H4 (cell line): ENCODE measurements around the gene ETS1. TPM values are rescaled to one million over a fixed set of nuclear protein-coding genes. Genes with fewer than 3 reads are reported as not detected.

ENCODE experiments used
- DNase-seq: peaks from one replicate; pipeline ENCODE4 v3.0.0-alpha.2; 2015; ENCODE audit warnings: low spot score
- total RNA-seq: library from RNA; depleted of rRNA; stranded (reverse); fragments of >200 nt; shearing (Covaris generic); gene quantifications from 2 replicates; pipeline ENCODE4 v1.2.3, GENCODE V29; 2014

The ETS1 gene
- total RNA-seq, 1 experiment from 2014 or later = 27.7 TPM

GRCh38 chr11:128570632-128571031 is 16.7 kb downstream of the ETS1 start:
- DNase-seq = no peak

- DNase-seq = no peak
Measured at GRCh38 chr11:128569291-128569690, 18.1 kb downstream of the ETS1 start.

GRCh38 chr11:128568166-128568778 is 19.1 kb downstream of the ETS1 start:
- no peak for DNase-seq

- no peak for DNase-seq
Measured at GRCh38 chr11:128567130-128567529, 20.2 kb downstream of the ETS1 start.

- peak; percentile 57 for DNase-seq
Measured at GRCh38 chr11:128565881-128566280, 21.5 kb downstream of the ETS1 start.

- no peak for DNase-seq
Measured at GRCh38 chr11:128564642-128565245, 22.6 kb downstream of the ETS1 start.

- no peak for DNase-seq
Measured at GRCh38 chr11:128563942-128564641, 23.3 kb downstream of the ETS1 start.

GRCh38 chr11:128563308-128563707 is 24.1 kb downstream of the ETS1 start:
- no peak for DNase-seq

GRCh38 chr11:128559496-128560103 is 27.8 kb downstream of the ETS1 start:
- no peak for DNase-seq

GRCh38 chr11:128555606-128556005 is 31.8 kb downstream of the ETS1 start:
- DNase-seq = peak; percentile 34

- peak; percentile 56 for DNase-seq
Measured at GRCh38 chr11:128553662-128554362, 33.5 kb downstream of the ETS1 start.

GRCh38 chr11:128552783-128553661 is 34.3 kb downstream of the ETS1 start:
- DNase-seq = no peak

GRCh38 chr11:128551611-128552335 is 35.6 kb downstream of the ETS1 start:
- no peak for DNase-seq

- no peak for DNase-seq
Measured at GRCh38 chr11:128551058-128551457, 36.3 kb downstream of the ETS1 start.

- no peak for DNase-seq
Measured at GRCh38 chr11:128550261-128550821, 37.0 kb downstream of the ETS1 start.

GRCh38 chr11:128549256-128549944 is 38.0 kb downstream of the ETS1 start:
- DNase-seq = no peak

- no peak for DNase-seq
Measured at GRCh38 chr11:128548649-128549255, 38.6 kb downstream of the ETS1 start.

GRCh38 chr11:128547946-128548648 is 39.3 kb downstream of the ETS1 start:
- DNase-seq = no peak
